ENCODE measurements around the gene MYL10. TPM values are rescaled to one million over a fixed set of nuclear protein-coding genes. Genes with fewer than 3 reads are reported as not detected.

The MYL10 gene
- total RNA-seq, 1 experiment from 2014 or later: not detected

GRCh38 chr7:101588131-101588935 is 40.8 kb downstream of the MYL10 start:
- ChIA-PET POLR2A (no interaction called here), CTCF (interaction anchor here (1.2 kb wide), 1 partner anchor 14 kb away, joined by 3 read pairs; no protein-coding TSS in a partner anchor)
- peaks cover 9% of the 10 kb centered on the region for H3K9me3 Mint-ChIP-seq (ENCODE audit: unreplicated experiment)
- intact Hi-C loops (cut with micrococcal nuclease; ENCODE audit: unreplicated experiment): no loop called here
- BruUV-seq (replicated peaks): no TSS peak
- TF ChIP-seq CTCF (IDR thresholded peaks at IDR 0.05; ENCODE audit: insufficient read depth in 1 of 2, low read depth in 1 of 2, low read length in 1 of 2, severe bottlenecking in 1 of 2, unreplicated experiment in 1 of 2): no peak
- DNase-seq: peak; percentile 66 to 74
- peaks cover 34% of the 10 kb centered on the region for H3K4me1 Mint-ChIP-seq (ENCODE audit: low read depth, unreplicated experiment)
- peaks cover 21% of the 10 kb centered on the region for H3K36me3 Mint-ChIP-seq (ENCODE audit: insufficient read depth, unreplicated experiment)
- peak overlapping the region; percentile 74 for H3K27ac Mint-ChIP-seq (ENCODE audit: unreplicated experiment)
- peaks cover 9% of the 10 kb centered on the region; the same call in 1 of the 2 replicates for H3K9me3 ChIP-seq
- H3K4me1 ChIP-seq: peaks cover 50% of the 10 kb centered on the region
- H3K27me3 ChIP-seq (replicated peaks; ENCODE audit: control insufficient read depth, insufficient read depth, low read length): no peaks in the 10 kb centered on the region
- no peaks in the 10 kb centered on the region for H3K27me3 Mint-ChIP-seq (ENCODE audit: insufficient read depth, unreplicated experiment)
- peak overlapping the region; percentile 9 for H3K4me3 Mint-ChIP-seq (ENCODE audit: unreplicated experiment)
- no peak overlapping the region for H3K4me3 ChIP-seq (ENCODE audit: low read depth, low read length)
- no peaks in the 10 kb centered on the region for H3K36me3 ChIP-seq (ENCODE audit: control insufficient read depth, insufficient read depth, low read length)

GRCh38 chr7:101586906-101587677 is 42.0 kb downstream of the MYL10 start:
- Mint-ChIP-seq H3K27me3 (ENCODE audit: insufficient read depth, unreplicated experiment) (no peaks in the 10 kb centered on the region), H3K4me3 (ENCODE audit: unreplicated experiment) (peak overlapping the region; percentile 44), H3K27ac (ENCODE audit: unreplicated experiment) (peak overlapping the region; percentile 74), H3K4me1 (ENCODE audit: low read depth, unreplicated experiment) (peaks cover 40% of the 10 kb centered on the region), H3K36me3 (ENCODE audit: insufficient read depth, unreplicated experiment) (peaks cover 28% of the 10 kb centered on the region), H3K9me3 (ENCODE audit: unreplicated experiment) (peaks cover 15% of the 10 kb centered on the region)
- Histone ChIP-seq H3K36me3 (ENCODE audit: control insufficient read depth, insufficient read depth, low read length) (no peaks in the 10 kb centered on the region), H3K27me3 (replicated peaks; ENCODE audit: control insufficient read depth, insufficient read depth, low read length) (no peaks in the 10 kb centered on the region), H3K4me3 (ENCODE audit: low read depth, low read length) (no peak overlapping the region), H3K4me1 (peaks cover 52% of the 10 kb centered on the region), H3K9me3 (peaks cover 15% of the 10 kb centered on the region; the same call in 1 of the 2 replicates)
- DNase-seq: no peak
- POLR2A ChIA-PET: no interaction called here
- CTCF ChIA-PET: interaction anchor here (0.9 kb wide), 1 partner anchor 15 kb away, joined by 3 read pairs; no protein-coding TSS in a partner anchor
- intact Hi-C loops (cut with micrococcal nuclease; ENCODE audit: unreplicated experiment): no loop called here
- no peak for TF ChIP-seq CTCF (IDR thresholded peaks at IDR 0.05; ENCODE audit: insufficient read depth in 1 of 2, low read depth in 1 of 2, low read length in 1 of 2, severe bottlenecking in 1 of 2, unreplicated experiment in 1 of 2)
- no TSS peak for BruUV-seq (replicated peaks)

All from Caco-2 (cell line).